ENCODE results near the gene CTDSP2.
A peak's percentile ranks its signal among the peaks of the same experiment; 100 is the strongest.

CTDSP2 gene

DNA sequence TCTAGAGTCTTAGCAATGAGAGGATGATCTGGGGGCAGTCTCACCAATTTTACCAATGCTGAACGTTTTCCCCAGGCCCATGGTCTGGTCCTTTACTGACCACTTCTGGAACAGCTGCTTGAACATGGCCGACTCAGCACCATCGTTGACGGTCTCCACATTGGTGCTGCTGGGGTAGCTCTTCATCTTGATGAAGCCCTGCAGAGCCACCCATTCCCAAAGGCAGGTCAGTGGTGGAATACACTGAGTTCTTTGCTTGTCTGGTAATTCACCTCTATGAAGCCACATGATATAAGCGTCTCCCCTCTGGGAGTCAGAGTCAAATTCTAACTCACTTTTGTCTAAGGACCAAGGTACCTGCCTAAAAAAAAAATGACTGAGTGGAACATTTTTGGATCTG lies 38.2 kb downstream of the CTDSP2 start:
- Mint-ChIP-seq H3K27ac (ENCODE audit: low read depth) (no peak overlapping the region), H3K4me3 (no peak overlapping the region), H3K9me3 (no peaks in the 10 kb centered on the region), H3K4me1 (no peaks in the 10 kb centered on the region), H3K27me3 (no peaks in the 10 kb centered on the region), H3K36me3 (ENCODE audit: insufficient read depth) (peaks cover 2% of the 10 kb centered on the region)
- no peak for ATAC-seq (replicated peaks; ENCODE audit: extremely low read depth, poor library complexity, severe bottlenecking)
- DNase-seq (ENCODE audit: low spot score in 2 of 2): no peak

DNA sequence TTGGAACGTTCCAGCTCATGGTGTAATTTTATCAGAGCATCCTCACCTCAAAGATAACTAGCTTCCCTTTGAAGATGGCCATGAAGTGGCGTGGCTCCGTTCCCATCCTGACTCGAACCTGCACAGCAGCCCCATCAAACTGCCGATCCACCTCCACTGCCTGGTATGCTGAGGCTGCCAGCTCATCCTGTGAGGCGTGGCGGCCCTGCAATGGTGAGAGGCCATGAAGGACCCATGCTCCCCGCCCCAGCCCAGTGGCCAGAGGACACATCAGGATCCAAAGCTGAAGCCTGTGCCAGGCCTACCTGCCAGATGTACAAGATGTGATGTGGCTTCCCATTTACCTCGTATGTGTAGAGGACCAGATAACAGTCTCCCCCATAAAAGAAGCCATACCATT lies 39.2 kb downstream of the CTDSP2 start:
- Mint-ChIP-seq H3K4me3 (no peak overlapping the region), H3K36me3 (ENCODE audit: insufficient read depth) (peaks cover 6% of the 10 kb centered on the region), H3K27me3 (no peaks in the 10 kb centered on the region), H3K4me1 (no peaks in the 10 kb centered on the region), H3K9me3 (no peaks in the 10 kb centered on the region), H3K27ac (ENCODE audit: low read depth) (no peak overlapping the region)
- DNase-seq (ENCODE audit: low spot score in 2 of 2) (no peak), ATAC-seq (replicated peaks; ENCODE audit: extremely low read depth, poor library complexity, severe bottlenecking) (no peak)

DNA sequence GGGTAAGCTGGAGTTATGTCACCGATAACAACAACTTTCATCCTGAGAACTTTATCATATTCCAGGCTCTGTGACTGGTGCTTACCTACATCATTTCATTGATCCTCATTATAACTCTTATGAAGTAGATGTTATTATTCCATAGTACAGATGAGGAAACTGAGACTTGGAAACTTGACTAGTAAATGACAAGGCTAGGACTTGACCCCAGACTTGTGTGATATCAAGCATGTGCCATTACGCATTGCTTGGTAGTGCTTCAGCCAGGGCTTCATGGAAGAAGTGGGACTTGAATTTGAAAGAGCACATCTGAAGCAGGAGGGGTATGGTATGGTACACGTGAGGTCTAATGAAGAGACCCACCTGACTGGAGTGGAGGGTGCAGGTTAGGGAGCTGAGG lies 39.9 kb downstream of the CTDSP2 start:
- H3K36me3 Mint-ChIP-seq (ENCODE audit: insufficient read depth): peaks cover 6% of the 10 kb centered on the region
- DNase-seq (ENCODE audit: low spot score in 2 of 2) (no peak), ATAC-seq (replicated peaks; ENCODE audit: extremely low read depth, poor library complexity, severe bottlenecking) (no peak)
- no peak overlapping the region for H3K4me3 Mint-ChIP-seq
- H3K27me3 Mint-ChIP-seq: no peaks in the 10 kb centered on the region
- no peaks in the 10 kb centered on the region for H3K4me1 Mint-ChIP-seq
- H3K27ac Mint-ChIP-seq (ENCODE audit: low read depth): no peak overlapping the region
- no peaks in the 10 kb centered on the region for H3K9me3 Mint-ChIP-seq

DNA sequence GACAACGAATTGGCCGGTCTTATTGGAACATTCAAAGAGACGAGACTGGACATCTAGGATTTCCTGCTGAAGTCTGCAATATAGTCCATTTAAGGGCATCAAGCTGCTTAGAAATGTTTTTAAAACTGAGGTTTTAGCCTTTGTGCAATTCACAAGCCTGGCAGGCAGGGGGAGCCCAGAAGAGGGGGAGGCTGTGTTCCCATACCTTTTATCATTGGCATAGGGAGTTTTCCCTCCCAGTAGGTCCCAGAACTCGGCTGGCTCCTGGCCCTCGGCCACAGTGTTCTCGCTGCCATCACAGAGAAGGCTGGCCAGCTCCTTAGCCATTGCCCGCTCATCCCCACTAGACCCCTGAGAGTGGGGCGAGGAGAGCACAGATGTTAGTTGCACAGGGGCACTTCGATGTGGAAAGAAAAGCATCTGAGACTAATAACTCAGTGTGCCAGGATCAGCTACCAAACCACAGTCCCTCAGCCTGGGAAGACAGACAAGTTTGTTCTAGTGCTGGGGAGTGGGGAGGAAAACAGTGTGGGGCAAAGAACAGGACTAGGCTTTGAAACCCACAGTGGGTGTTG lies 43.1 kb downstream of the CTDSP2 start:
- Mint-ChIP-seq H3K4me1 (no peaks in the 10 kb centered on the region), H3K9me3 (no peaks in the 10 kb centered on the region), H3K36me3 (ENCODE audit: insufficient read depth) (peaks cover 4% of the 10 kb centered on the region), H3K4me3 (no peak overlapping the region), H3K27ac (ENCODE audit: low read depth) (no peak overlapping the region), H3K27me3 (no peaks in the 10 kb centered on the region)
- ATAC-seq (replicated peaks; ENCODE audit: extremely low read depth, poor library complexity, severe bottlenecking): no peak
- no peak for DNase-seq (ENCODE audit: low spot score in 2 of 2)

DNA sequence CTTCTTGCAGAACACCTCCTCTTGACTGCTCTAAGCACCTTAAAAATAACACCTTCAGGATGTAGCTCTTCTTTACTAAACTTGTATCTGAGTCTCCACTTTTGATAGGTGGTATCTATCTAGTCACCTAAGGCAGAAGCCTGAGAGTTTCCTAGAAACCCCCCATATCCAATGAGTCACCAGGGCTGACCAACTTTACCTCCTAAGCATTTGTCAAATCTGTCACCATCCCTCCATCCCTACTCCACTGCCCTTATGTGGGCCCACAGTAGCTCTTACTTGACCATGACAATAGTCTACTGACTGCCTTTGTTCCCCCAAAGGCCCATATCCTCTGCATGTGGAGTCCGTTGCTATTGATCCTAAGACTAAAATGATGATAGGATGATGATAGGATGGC lies 43.9 kb downstream of the CTDSP2 start:
- H3K27me3 Mint-ChIP-seq: no peaks in the 10 kb centered on the region
- no peak overlapping the region for H3K27ac Mint-ChIP-seq (ENCODE audit: low read depth)
- no peak for DNase-seq (ENCODE audit: low spot score in 2 of 2)
- H3K4me1 Mint-ChIP-seq: no peaks in the 10 kb centered on the region
- no peak for ATAC-seq (replicated peaks; ENCODE audit: extremely low read depth, poor library complexity, severe bottlenecking)
- H3K9me3 Mint-ChIP-seq: no peaks in the 10 kb centered on the region
- H3K36me3 Mint-ChIP-seq (ENCODE audit: insufficient read depth): peaks cover 7% of the 10 kb centered on the region
- H3K4me3 Mint-ChIP-seq: no peak overlapping the region

DNA sequence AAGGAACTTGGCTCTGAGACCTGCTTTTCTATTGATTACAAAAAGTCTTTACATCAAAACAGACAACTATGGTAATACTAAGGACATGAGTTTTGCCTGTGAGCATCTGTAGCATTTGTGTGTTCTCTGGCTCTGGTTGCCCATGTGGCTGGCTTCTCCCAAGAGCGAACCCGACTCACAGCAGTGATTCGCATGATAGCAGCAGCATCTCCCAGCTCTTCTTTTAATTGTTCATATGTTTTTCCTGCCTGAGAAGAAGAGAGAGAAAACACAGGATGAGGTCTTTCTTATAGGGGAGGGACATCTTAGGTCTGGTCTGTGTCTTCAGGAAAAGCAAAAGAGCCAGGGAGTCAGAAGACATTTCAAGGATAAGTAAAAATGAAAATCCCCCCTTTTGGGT lies 45.6 kb downstream of the CTDSP2 start:
- Mint-ChIP-seq H3K36me3 (ENCODE audit: insufficient read depth) (peaks cover 17% of the 10 kb centered on the region), H3K4me3 (no peak overlapping the region), H3K9me3 (no peaks in the 10 kb centered on the region), H3K27ac (ENCODE audit: low read depth) (no peak overlapping the region), H3K4me1 (no peaks in the 10 kb centered on the region), H3K27me3 (no peaks in the 10 kb centered on the region)
- DNase-seq (ENCODE audit: low spot score in 2 of 2) (no peak), ATAC-seq (replicated peaks; ENCODE audit: extremely low read depth, poor library complexity, severe bottlenecking) (no peak)

DNA sequence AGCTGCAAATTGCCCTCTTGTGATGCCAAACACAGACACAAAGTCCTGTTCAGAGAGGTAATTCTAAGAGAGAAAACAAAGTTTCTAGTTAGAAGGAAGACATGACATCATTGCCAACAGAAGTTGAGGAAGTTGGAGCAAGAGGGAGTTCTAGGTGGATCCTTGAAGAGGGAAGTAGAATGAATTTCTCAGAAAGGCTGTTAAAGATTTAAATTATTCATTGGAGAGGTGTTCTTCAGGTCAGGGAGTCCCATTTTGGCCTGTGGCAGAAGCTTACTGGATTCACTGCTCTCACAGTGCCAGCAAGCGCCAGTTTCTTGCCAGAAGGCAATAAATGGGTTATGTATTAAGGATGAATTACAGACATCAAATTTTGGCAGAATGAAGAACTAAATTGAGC lies 48.6 kb downstream of the CTDSP2 start:
- Mint-ChIP-seq H3K27me3 (no peaks in the 10 kb centered on the region), H3K4me3 (no peak overlapping the region), H3K27ac (ENCODE audit: low read depth) (peak overlapping the region; percentile 1), H3K4me1 (no peaks in the 10 kb centered on the region), H3K36me3 (ENCODE audit: insufficient read depth) (peaks cover 31% of the 10 kb centered on the region), H3K9me3 (no peaks in the 10 kb centered on the region)
- ATAC-seq (replicated peaks; ENCODE audit: extremely low read depth, poor library complexity, severe bottlenecking): no peak
- no peak for DNase-seq (ENCODE audit: low spot score in 2 of 2)

DNA sequence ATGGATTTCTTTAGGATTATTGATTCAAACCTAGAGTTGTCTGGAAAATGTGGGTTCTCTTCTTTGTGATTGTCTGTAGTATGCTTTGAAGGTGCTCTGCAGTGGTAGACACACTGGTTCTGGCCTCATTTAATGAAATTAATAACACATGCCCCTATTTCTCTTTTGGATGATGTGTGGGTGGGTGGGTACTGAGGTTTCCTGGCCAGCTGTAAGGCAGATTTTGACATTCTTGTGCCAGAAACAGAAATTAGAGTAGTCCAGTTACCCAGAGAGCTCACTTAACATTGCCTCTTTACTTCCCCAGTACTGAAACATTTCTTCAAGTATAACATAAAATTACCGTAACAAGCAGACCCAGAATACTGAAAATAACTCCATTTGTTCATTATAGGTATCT lies 49.5 kb downstream of the CTDSP2 start:
- H3K9me3 Mint-ChIP-seq: no peaks in the 10 kb centered on the region
- peaks cover 37% of the 10 kb centered on the region for H3K36me3 Mint-ChIP-seq (ENCODE audit: insufficient read depth)
- H3K27ac Mint-ChIP-seq (ENCODE audit: low read depth): peak overlapping the region; percentile 1
- H3K4me3 Mint-ChIP-seq: no peak overlapping the region
- ATAC-seq (replicated peaks; ENCODE audit: extremely low read depth, poor library complexity, severe bottlenecking): no peak
- H3K27me3 Mint-ChIP-seq: no peaks in the 10 kb centered on the region
- DNase-seq (ENCODE audit: low spot score in 2 of 2): no peak
- H3K4me1 Mint-ChIP-seq: no peaks in the 10 kb centered on the region

DNA sequence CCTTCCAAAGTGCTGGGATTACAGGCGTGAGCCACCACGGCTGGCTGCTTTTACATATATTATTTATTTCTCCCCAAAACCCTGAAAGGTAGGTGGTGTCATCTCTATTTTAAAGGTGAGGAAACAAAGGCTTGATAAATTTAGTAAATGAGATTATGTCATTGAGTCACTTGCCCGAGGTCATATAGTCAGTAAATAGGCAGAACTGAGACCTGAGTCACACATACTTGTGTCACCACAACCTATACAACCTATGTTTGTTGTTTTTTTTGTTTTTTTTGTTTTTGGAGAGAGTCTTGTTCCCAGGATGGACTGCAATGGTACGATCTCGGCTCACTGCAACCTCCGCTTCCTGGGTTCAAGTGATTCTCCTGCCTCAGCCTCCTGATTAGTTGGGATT lies 51.2 kb downstream of the CTDSP2 start:
- Mint-ChIP-seq H3K4me1 (no peaks in the 10 kb centered on the region), H3K4me3 (no peak overlapping the region), H3K27ac (ENCODE audit: low read depth) (no peak overlapping the region), H3K9me3 (no peaks in the 10 kb centered on the region), H3K27me3 (no peaks in the 10 kb centered on the region), H3K36me3 (ENCODE audit: insufficient read depth) (peaks cover 48% of the 10 kb centered on the region)
- no peak for DNase-seq (ENCODE audit: low spot score in 2 of 2)
- ATAC-seq (replicated peaks; ENCODE audit: extremely low read depth, poor library complexity, severe bottlenecking): no peak

DNA sequence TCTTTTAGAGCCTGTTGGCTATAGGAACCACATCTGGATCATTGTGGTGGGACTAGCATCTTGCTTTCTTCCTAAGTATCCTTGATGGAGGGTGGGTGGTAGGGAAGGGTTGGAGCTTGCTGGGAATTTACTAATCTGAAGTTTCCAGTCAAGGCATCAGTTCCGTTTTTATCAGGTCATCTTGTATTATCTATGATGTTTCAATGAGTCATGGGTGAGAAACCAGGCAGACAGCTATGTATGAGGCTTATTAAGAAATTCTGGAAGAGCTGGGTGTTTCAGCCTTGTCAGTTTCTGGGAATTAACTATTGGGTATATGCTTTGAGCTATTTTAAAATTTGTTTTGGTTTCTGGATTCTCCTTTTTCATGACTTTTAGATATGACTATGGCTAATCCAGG lies 52.6 kb downstream of the CTDSP2 start:
- Mint-ChIP-seq H3K27me3 (no peaks in the 10 kb centered on the region), H3K9me3 (no peaks in the 10 kb centered on the region), H3K27ac (ENCODE audit: low read depth) (no peak overlapping the region), H3K4me1 (no peaks in the 10 kb centered on the region), H3K4me3 (no peak overlapping the region), H3K36me3 (ENCODE audit: insufficient read depth) (peaks cover 58% of the 10 kb centered on the region)
- DNase-seq (ENCODE audit: low spot score in 2 of 2) (no peak), ATAC-seq (replicated peaks; ENCODE audit: extremely low read depth, poor library complexity, severe bottlenecking) (no peak)

DNA sequence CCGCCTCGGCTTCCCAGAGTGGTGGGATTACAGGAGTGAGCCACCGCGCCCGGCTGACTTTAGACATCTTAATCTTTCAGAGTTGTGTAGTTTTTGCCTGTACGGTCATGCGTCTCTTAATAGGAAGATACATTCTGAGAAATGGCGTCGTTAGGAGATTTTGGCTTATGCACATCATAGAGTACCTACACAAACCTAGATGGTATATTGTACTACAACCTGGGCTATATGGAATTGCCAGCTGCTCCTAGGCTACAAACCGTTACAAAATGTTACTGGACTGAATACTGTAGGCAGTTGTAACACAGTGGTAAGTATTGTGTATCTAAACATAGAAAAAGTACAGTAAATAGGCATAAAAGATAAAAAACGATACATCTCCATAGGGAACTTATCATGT lies 62.7 kb downstream of the CTDSP2 start:
- Mint-ChIP-seq H3K27ac (ENCODE audit: low read depth) (no peak overlapping the region), H3K4me3 (peak overlapping the region; percentile 96), H3K36me3 (ENCODE audit: insufficient read depth) (peaks cover 36% of the 10 kb centered on the region), H3K9me3 (no peaks in the 10 kb centered on the region), H3K27me3 (no peaks in the 10 kb centered on the region), H3K4me1 (peaks cover 22% of the 10 kb centered on the region)
- ATAC-seq (replicated peaks; ENCODE audit: extremely low read depth, poor library complexity, severe bottlenecking): no peak
- no peak for DNase-seq (ENCODE audit: low spot score in 2 of 2)

DNA sequence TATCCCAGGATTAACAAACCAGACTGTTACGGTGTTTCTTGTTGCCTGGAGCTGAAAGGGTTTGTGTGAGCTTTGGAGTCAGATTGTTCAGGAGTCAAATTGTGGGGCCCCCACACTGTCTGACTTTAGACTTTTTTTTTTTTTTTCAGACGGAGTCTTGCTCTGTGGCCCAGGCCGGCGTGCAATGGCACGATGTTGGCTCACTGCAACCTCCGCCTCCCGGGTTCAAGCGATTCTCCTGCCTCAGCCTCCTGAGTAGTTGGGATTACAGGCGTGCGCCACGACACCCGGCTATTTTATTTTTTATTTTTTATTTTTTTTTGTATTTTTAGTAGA lies 63.1 kb downstream of the CTDSP2 start:
- peak overlapping the region; percentile 96 for H3K4me3 Mint-ChIP-seq
- H3K9me3 Mint-ChIP-seq: no peaks in the 10 kb centered on the region
- peak overlapping the region; percentile 97 for H3K27ac Mint-ChIP-seq (ENCODE audit: low read depth)
- no peak for ATAC-seq (replicated peaks; ENCODE audit: extremely low read depth, poor library complexity, severe bottlenecking)
- no peaks in the 10 kb centered on the region for H3K27me3 Mint-ChIP-seq
- peaks cover 22% of the 10 kb centered on the region for H3K4me1 Mint-ChIP-seq
- DNase-seq (ENCODE audit: low spot score in 2 of 2): no peak
- H3K36me3 Mint-ChIP-seq (ENCODE audit: insufficient read depth): peaks cover 32% of the 10 kb centered on the region

DNA sequence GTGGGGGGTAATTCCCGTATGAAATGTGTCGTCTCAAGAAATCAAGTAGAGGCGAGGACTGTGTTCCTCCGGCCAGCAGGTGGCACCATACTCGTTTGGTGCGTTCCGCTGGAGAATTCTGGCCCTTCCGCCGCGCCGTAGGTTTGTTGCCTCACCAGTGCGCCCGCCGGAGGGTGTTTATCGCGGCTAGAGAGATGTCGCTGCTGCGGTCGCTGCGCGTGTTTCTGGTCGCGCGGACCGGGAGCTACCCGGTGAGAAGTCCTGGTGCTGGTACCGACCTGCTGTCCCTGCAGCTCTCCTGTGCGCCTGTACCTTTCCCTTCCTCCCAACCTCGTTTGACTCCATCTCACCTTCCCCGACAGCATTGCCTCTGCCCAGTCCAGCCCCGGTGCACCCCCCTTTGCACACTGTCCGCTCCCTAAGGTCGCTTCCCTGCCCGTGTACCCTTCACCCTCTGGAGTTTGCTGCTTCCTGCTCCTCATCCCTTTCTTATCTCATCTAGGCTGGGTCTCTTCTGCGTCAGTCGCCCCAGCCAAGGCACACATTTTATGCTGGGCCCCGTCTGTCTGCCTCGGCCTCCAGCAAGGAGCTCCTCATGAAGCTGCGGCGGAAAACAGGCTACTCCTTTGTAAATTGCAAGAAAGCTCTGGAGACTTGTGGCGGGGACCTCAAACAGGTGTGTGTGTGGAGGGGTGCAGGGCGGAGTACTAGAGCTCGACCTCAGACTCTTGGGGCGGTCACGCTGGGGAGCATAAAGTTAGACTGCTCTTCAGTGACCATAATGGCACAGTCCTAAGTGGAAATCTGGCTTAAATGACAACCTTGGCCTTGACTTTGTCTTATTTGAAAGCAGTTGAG lies 63.7 kb downstream of the CTDSP2 start, which contains the start of gene TSFM:
Gene TSFM (plus strand): TSS at position 180 of the 858 bp plus-strand sequence. CDS start 15 bp downstream, at position 195.
- H3K9me3 Mint-ChIP-seq: no peaks in the 10 kb centered on the region
- DNase-seq (ENCODE audit: low spot score in 2 of 2) (peak; percentile 92 to 96), ATAC-seq (replicated peaks; ENCODE audit: extremely low read depth, poor library complexity, severe bottlenecking) (peak; percentile 77)
- H3K4me3 Mint-ChIP-seq: peak within 1 kb of the TSS; percentile 96
- H3K27ac Mint-ChIP-seq (ENCODE audit: low read depth): peak within 1 kb of the TSS; percentile 97
- H3K36me3 Mint-ChIP-seq (ENCODE audit: insufficient read depth): peaks cover 26% of the 10 kb centered on the region
- peaks cover 22% of the 10 kb centered on the region for H3K4me1 Mint-ChIP-seq
- no peaks in the 10 kb centered on the region for H3K27me3 Mint-ChIP-seq
